ENCODE results near the gene PIGU. TPM values are rescaled to one million over a fixed set of nuclear protein-coding genes. Genes with fewer than 3 reads are reported as not detected.
"Not testable (repeated sequence)": the region's sequence is repeated elsewhere in the genome, so short reads cannot be mapped to it uniquely, and the experiment has no call there.

Gene PIGU
- total RNA-seq, 1 experiment from 2014 or later, result 25.0 TPM

DNA sequence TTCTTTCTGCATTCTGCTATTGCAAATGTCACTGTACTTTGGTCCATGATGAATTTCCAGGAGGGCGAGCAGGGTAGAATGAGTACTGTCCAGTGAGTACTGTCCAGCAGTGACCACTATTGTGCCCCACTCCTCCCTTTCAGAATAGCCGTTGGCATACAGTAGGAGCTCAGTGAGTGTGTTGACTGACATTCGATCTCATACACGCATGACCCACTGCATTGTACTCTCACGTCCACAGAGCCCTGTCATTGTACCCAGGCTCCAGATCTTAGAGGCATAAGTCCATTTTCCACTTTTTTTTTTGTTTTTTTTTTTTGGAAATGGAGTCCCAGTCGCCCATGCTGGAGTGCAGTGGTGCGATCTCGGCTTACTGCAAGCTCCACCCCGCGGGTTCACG is 152.5 kb downstream of the PIGU start:
- no peak for TF ChIP-seq EZH2 (IDR thresholded peaks at IDR 0.05; ENCODE audit: low read depth)
- TF ChIP-seq, protein P1, sequence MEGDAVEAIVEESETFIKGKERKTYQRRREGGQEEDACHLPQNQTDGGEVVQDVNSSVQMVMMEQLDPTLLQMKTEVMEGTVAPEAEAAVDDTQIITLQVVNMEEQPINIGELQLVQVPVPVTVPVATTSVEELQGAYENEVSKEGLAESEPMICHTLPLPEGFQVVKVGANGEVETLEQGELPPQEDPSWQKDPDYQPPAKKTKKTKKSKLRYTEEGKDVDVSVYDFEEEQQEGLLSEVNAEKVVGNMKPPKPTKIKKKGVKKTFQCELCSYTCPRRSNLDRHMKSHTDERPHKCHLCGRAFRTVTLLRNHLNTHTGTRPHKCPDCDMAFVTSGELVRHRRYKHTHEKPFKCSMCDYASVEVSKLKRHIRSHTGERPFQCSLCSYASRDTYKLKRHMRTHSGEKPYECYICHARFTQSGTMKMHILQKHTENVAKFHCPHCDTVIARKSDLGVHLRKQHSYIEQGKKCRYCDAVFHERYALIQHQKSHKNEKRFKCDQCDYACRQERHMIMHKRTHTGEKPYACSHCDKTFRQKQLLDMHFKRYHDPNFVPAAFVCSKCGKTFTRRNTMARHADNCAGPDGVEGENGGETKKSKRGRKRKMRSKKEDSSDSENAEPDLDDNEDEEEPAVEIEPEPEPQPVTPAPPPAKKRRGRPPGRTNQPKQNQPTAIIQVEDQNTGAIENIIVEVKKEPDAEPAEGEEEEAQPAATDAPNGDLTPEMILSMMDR (conservative IDR thresholded peaks at IDR 0.05), result no peak
- Histone ChIP-seq H3K4me3 (no peak overlapping the region), H3K4me2 (no peak overlapping the region), H3K9me3 (ENCODE audit: insufficient read depth, low read depth) (no peaks in the 10 kb centered on the region), H3K27ac (peak overlapping the region; percentile 77; the same call in 1 of the 2 replicates), H3K9me2 (ENCODE audit: insufficient read depth) (no peaks in the 10 kb centered on the region), H2AFZ (no peak overlapping the region), H3K79me2 (ENCODE audit: low read depth) (peaks cover 47% of the 10 kb centered on the region), H4K20me1 (ENCODE audit: insufficient read depth) (no peaks in the 10 kb centered on the region), H3F3A (ENCODE audit: insufficient read depth, low read depth) (peaks cover 38% of the 10 kb centered on the region), H3K27me3 (ENCODE audit: insufficient read depth, low read depth) (no peaks in the 10 kb centered on the region), H3K36me3 (ENCODE audit: low read depth) (peaks cover 16% of the 10 kb centered on the region; the same call in 1 of the 2 replicates), H3K4me1 (replicated peaks; ENCODE audit: insufficient read depth) (peaks cover 37% of the 10 kb centered on the region)
- ChIA-PET POLR2A (ENCODE audit: unreplicated experiment) (no interaction called here), CTCF (interaction anchor here (0.7 kb wide), 1 partner anchor 1351 kb away, joined by 5 read pairs; no protein-coding TSS in a partner anchor)
- intact Hi-C loops (cut with micrococcal nuclease; ENCODE audit: unreplicated experiment), result no loop called here
- no TSS peak for BruUV-seq (replicated peaks)
- no peak for DNase-seq

DNA sequence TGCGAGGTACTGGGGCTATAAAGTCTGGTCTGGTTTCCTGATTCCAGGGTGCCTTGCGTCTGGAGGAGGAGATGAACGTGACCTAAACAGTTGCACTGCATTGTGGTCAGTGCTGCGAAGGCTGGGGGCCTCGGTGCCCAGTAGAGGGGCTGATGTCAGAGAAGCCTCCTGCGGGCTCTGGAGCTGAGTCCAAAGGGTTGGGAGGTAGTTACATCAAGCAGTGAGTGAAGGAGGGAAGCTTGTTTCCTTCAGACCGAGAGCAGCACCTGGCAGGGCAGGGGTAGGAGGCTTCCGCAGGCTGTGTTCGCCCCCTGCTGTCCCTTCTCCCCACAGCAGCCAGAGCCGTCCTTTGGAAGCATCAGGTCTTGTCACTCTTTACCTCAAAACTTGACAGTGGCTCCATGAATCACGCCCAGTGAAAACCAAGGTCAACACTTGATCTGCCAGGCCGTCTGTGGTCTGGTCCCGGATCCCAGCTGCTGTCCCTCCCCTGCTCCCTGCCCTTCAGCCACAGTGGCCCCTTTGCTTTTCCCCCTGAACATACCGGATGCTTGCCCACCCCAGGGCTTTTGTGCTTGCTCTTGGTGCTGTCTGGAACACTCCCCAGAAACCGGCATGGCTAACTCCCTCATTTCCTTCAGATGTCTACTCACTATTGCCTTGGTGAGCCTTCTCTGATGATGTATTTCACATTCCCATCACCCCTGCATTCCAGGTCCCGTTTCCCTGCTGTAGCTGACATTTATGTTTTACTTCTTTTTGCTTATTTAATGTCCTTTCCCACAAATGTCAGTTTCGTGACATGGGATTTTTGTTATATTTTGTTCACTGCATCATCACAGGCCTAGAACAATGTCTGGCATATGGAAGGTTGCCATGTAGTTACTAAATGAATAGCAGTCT is 153.7 kb downstream of the PIGU start:
- H3K4me2 ChIP-seq, result no peak overlapping the region
- peak; percentile 44 to 55 for DNase-seq
- no peak overlapping the region for H2AFZ ChIP-seq
- ChIA-PET CTCF (interaction anchor here (0.6 to 1.1 kb wide), 3 partner anchors 132 to 221 kb away, joined by 3 to 14 read pairs (median 7); no protein-coding TSS in a partner anchor), POLR2A (ENCODE audit: unreplicated experiment) (interaction anchor here (0.5 kb wide), 1 partner anchor 56 kb away, joined by 4 read pairs; no protein-coding TSS in a partner anchor)
- intact Hi-C loops (cut with micrococcal nuclease; ENCODE audit: unreplicated experiment), result loop anchor here (2.0 kb wide), 1 partner anchor 332 kb away; no protein-coding TSS in a partner anchor
- no peak overlapping the region for H3K27ac ChIP-seq
- H3K79me2 ChIP-seq (ENCODE audit: low read depth), result peaks cover 58% of the 10 kb centered on the region
- H3F3A ChIP-seq (ENCODE audit: insufficient read depth, low read depth), result peaks cover 38% of the 10 kb centered on the region
- H4K20me1 ChIP-seq (ENCODE audit: insufficient read depth), result no peaks in the 10 kb centered on the region
- H3K36me3 ChIP-seq (ENCODE audit: low read depth), result peaks cover 12% of the 10 kb centered on the region
- H3K9me3 ChIP-seq (ENCODE audit: insufficient read depth, low read depth), result no peaks in the 10 kb centered on the region
- H3K4me1 ChIP-seq (replicated peaks; ENCODE audit: insufficient read depth), result peaks cover 37% of the 10 kb centered on the region
- no peaks in the 10 kb centered on the region for H3K27me3 ChIP-seq (ENCODE audit: insufficient read depth, low read depth)
- no peaks in the 10 kb centered on the region for H3K9me2 ChIP-seq (ENCODE audit: insufficient read depth)
- no peak overlapping the region for H3K4me3 ChIP-seq
- TF ChIP-seq EZH2 (IDR thresholded peaks at IDR 0.05; ENCODE audit: low read depth), result no peak
- TF ChIP-seq, protein P1 (conservative IDR thresholded peaks at IDR 0.05), result peak; percentile 57
- no TSS peak for BruUV-seq (replicated peaks)

DNA sequence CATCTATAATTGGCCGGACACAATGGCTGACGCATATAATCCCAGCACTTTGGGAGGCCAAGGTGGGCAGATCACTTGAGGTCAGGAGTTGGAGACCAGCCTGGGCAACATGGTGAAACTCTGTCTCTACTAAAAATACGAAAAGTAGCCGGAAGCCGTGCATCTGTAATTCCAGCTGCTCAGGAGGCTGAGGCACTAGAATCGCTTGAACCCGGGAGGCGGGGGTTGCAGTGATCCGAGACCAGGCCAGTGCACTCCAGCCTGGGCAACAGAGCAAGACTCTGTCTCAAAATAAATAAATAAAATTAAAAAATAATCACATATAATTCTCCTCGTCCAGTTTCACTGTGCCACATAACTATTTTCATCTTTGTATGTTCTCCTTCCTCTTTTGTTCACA is 157.1 kb downstream of the PIGU start:
- H3K9me2 ChIP-seq (ENCODE audit: insufficient read depth); H3K9me3 ChIP-seq (ENCODE audit: insufficient read depth, low read depth); H4K20me1 ChIP-seq (ENCODE audit: insufficient read depth); H3K36me3 ChIP-seq (ENCODE audit: low read depth); H2AFZ ChIP-seq; H3K27me3 ChIP-seq (ENCODE audit: insufficient read depth, low read depth); BruUV-seq (replicated peaks); CTCF ChIA-PET; POLR2A ChIA-PET (ENCODE audit: unreplicated experiment); H3K4me2 ChIP-seq; H3K4me3 ChIP-seq; H3K27ac ChIP-seq; DNase-seq; intact Hi-C loops (cut with micrococcal nuclease; ENCODE audit: unreplicated experiment): not testable (repeated sequence)
- H3K79me2 ChIP-seq (ENCODE audit: low read depth), result peaks cover 65% of the 10 kb centered on the region
- peaks cover 28% of the 10 kb centered on the region for H3F3A ChIP-seq (ENCODE audit: insufficient read depth, low read depth)
- H3K4me1 ChIP-seq (replicated peaks; ENCODE audit: insufficient read depth), result peaks cover 21% of the 10 kb centered on the region

DNA sequence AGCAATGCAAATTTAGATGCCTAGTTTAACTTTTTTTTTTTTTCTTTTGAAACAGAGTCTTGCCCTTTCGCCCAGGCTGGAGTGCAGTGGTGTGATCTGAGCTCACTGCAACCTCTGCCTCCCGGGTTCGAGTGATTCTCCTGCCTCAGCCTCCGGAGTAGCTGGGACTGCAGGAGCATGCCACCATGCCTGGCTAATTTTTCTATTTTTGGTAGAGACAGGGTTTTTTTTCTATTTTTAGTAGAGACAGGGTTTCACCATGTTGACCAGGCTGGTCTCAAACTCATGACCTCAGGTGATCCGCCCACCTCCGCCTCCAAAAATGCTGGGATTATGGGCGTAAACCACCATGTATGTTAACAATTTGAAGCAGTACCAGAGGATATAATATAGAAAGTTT is 158.0 kb downstream of the PIGU start:
- intact Hi-C loops (cut with micrococcal nuclease; ENCODE audit: unreplicated experiment); H3K9me2 ChIP-seq (ENCODE audit: insufficient read depth); H2AFZ ChIP-seq; CTCF ChIA-PET; H3K4me2 ChIP-seq; POLR2A ChIA-PET (ENCODE audit: unreplicated experiment); H3K36me3 ChIP-seq (ENCODE audit: low read depth); H3K4me3 ChIP-seq; BruUV-seq (replicated peaks); H3K27me3 ChIP-seq (ENCODE audit: insufficient read depth, low read depth); H4K20me1 ChIP-seq (ENCODE audit: insufficient read depth); H3K9me3 ChIP-seq (ENCODE audit: insufficient read depth, low read depth); DNase-seq; H3K27ac ChIP-seq: not testable (repeated sequence)
- H3F3A ChIP-seq (ENCODE audit: insufficient read depth, low read depth), result peaks cover 28% of the 10 kb centered on the region
- H3K4me1 ChIP-seq (replicated peaks; ENCODE audit: insufficient read depth), result peaks cover 11% of the 10 kb centered on the region
- H3K79me2 ChIP-seq (ENCODE audit: low read depth), result peaks cover 58% of the 10 kb centered on the region
